Cerebellar cortex (tissue), 1 donor: ENCODE results near the gene M1AP.
"Not testable (repeated sequence)": the region's sequence is repeated elsewhere in the genome, so short reads cannot be mapped to it uniquely, and the experiment has no call there.

Experiments used
- DNase-seq: peaks from one replicate; pipeline ENCODE4 v3.0.0-alpha.2; 2015; ENCODE audit warnings: low spot score

The M1AP gene

DNA sequence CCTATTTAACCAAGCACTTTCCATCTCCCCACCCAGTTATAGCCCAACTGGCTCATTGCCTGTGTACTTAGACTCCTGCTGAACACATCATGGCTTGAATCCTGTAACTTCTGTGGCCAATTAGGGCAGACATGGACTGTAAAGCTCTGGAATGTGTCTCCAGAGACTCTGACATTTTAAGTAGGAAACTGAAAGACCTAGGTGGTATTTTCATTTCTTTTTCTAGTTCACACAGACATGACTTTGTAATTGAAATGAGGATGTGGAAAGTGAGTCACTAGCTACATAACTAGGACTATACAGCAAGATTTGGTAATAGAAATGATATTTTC is 81.4 kb downstream of the M1AP start:
- no peak for DNase-seq

DNA sequence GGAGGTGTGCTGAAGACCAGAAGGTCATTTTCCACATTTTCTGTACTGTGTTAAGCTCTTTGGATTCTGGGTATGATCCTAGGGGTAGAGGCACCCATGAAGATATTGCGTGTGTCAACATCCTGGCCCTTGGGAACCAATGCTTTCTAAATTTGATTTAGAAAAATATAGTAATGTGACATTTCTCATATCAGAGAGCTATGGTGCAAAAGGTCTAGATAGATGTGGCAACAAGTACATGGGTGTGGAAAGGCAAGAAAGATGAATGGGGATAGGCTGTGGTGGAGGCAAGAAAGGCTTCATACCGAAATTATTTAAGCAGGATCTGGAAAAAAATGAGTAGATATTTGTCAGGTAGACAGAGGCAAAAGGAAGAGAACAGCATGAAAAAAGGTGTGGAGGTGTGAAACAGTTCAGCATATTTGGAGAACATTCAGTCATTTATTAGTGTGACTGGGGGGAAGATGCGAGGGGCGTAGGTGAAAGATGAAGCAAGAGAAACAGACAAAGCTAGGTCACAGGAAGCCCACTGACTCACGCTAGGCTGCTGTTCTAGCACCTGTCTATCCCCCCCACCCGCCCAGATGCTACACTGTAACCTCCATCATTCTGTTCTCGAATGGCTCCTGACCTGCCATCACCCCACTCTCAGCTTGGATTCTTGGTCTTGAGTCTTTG is 81.9 kb downstream of the M1AP start:
- no peak for DNase-seq

DNA sequence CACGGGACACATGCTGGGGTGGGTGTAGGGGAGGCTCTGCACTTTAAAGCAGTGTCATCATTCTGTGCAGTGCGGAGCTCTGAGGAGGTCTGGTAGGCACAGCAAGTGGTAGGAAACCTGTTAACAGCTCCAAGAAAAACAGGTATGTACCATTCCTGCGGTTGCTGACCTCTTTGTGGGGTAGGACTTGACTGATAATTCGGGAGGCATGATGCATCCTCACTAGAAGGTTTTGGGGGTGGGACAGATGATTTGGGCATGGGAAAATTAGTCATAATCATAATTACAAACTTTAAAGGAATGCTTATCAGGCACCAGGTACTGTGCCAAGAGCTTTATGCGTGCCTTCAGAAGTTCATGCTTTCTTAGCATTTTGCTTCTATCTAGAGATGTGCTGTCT is 83.9 kb downstream of the M1AP start:
- DNase-seq: no peak

DNA sequence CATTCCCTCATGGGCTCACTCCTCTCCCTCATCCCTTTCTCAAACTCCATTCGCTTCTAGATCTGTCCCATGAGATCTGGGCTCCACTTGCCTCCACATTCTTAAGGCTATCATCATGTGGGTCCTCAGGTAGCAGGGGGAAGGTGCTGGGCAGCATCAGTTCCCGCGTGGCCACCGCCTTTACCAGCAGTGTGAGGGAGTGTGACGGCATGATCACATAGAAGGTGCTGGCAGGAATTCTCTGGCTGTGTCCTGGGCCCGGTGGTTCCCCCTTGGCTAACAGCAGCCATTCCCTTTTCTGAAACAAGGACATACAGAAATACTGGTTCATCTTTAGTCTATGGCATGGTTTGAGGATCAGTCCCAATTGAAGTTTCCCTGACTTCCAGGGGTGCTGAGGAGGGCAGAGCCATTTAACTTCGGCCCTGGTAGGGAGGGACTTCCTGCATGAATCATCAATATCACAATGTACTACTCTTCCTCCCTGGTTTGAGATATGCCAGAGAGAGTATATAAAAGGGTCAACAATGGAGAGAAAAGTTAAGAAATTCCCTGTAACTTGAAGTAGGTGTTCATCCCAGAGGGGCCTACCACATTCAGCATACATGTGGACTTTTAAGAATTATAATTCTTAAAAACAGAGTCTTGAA is 85.9 kb downstream of the M1AP start:
- DNase-seq: no peak

DNA sequence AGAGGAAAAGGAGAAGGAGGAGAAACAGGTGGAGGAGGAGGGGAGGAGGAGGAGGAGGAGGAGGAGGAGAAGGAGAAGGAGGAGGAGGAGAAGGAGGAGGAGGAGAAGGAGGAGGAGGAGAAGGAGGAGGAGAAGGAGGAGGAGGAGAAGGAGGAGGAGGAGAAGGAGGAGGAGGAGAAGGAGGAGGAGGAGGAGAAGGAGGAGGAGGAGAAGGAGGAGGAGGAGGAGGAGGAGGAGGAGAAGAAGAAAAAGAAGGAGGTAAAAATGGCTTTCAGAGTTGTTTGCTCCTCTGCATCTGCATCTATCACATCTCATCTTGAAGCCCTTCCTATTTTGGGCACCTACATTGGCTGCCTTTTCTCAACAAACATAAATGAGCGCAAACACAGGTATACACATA is 87.1 kb downstream of the M1AP start:
- DNase-seq: not testable (repeated sequence)

DNA sequence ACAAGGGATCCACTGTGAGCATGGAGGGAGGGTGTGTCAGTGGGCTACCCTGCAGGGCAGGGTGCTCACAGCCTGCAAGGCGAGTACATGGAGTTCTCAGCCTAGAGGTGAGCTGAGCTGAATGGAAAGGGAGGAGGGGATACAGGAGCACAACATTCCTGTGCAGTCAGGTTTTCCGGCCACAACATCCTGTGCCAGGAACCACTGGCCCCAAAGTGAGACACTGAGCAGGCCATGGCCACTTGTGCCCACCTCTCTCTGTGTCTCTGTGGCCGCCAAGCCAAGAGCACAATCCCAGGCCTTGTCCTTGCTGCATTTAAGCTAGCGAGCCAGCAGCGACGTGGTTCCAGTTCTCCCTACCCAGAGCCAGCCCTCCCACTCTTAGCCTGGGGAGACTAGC is 87.5 kb downstream of the M1AP start:
- no peak for DNase-seq

DNA sequence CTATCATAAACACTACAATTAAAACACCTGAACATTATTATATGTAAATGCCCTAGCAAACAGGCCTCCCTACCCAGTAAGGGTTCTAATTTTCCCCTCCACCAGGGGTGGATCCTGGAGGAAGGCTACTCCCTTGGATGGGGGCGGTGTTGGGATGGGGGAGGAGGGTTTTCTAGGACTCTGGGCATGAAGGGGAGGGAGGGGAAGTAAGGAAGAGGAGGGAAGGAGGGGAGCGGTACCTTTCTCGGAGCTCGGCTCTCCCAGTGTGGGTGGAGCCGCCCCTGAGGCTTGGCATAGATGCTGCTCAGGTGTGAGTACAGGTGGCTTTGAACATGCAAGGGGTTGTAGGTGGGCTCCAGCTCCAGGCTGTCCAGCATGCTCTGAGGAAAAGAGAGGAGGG is 88.2 kb downstream of the M1AP start:
- no peak for DNase-seq

DNA sequence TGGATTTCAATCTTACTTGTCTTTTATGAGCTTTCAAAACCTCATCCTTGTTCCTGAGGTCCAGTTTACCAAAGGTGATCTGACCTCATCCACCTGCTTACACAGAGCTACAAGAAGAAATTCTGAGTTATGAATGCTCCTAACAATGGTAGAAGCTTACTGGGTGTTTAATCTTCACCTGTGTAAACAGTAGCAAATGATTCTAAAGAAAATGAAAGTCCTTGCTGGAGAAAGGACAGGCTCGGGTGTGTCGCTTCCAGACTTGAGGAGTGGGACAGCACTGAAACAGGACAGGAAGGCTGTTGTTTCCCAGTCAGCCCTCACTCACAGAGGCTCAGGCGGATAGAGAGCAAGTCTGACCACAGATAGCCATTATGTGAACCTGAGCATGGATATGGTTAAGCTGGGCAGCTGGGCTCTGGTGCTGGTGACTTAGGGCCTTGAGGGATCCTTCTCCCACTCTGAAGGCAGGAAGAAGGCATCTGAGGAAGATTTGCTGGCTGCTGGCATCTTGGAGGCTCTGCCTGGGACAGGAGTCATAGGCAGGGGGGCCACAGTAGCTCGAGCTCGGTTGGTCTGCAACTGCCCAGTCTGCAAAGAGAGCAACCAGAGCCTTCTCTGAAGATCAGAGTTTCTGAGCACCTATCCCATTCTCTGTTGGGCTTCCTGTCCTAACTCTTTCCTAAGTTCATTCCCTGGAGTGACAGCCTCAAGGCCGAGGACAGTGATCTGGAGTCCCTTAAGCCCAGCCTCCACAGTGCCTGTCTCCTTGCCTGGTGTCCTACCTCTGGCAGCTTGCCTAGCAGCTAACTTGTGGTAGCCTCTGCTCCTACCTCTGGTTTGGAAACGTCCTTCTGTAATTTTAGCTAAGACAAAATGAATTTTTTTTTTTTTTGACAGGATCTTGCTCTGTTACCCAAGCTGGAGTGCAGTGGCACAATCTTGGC is 89.6 kb downstream of the M1AP start:
- no peak for DNase-seq

DNA sequence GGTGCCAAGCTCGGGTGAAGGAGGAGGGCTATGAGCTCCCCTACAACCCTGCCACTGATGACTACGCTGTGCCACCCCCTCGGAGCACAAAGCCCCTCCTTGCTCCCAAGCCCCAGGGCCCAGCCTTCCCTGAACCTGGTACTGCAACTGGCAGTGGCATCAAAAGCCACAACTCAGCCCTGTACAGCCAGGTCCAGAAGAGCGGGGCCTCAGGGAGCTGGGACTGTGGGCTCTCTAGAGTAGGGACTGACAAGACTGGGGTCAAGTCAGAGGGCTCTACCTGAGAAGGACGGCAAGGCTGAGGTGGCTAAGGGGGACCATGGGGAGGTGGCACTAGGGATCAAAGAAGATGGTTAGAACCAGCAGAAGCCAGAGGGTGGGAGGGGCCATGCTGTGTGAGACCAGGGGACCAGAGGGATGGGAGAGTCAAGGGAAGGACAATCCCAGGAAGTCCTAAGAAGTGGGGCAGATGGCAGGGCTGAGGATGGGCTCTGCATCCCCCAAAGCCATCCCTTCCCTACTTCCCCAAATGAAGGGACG is 91.2 kb downstream of the M1AP start:
- DNase-seq: no peak

DNA sequence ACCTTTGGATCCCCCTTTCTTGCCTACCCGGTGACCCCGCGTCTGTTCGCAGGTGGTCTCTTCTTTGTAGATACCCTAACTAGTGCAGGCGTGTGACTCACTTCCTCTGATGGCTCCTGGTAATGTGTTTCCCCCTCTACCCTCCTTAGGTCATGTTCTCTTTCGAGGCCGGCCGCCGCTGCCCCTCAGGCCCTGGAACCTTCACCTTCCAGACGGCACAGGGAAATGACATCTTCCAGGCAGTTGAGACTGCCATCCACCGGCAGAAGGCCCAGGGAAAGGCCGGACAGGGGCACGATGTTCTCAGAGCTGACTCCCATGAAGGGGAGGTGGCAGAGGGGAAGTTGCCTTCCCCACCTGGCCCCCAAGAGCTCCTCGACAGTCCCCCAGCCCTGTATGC is 92.0 kb downstream of the M1AP start:
- no peak for DNase-seq

DNA sequence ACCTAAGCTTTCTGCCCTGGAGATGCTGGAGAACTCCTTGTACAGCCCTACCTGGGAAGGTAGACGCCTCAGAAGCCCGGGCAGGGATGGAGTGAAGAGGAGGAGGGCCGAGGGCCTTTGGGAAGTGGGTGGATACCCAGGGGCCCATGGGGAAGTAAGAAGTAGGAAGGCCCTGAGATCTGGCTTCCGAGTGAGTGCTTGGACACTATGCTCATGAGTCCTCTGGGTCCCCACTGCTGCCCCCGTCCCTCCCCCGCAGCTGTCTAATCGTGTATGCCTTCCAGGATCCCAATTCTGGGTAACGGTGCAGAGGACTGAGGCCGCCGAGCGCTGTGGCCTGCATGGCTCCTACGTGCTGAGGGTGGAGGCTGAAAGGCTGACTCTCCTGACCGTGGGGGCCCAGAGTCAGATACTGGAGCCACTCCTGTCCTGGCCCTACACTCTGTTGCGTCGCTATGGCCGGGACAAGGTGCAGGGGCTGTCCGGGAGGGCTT is 92.5 kb downstream of the M1AP start:
- DNase-seq: no peak

DNA sequence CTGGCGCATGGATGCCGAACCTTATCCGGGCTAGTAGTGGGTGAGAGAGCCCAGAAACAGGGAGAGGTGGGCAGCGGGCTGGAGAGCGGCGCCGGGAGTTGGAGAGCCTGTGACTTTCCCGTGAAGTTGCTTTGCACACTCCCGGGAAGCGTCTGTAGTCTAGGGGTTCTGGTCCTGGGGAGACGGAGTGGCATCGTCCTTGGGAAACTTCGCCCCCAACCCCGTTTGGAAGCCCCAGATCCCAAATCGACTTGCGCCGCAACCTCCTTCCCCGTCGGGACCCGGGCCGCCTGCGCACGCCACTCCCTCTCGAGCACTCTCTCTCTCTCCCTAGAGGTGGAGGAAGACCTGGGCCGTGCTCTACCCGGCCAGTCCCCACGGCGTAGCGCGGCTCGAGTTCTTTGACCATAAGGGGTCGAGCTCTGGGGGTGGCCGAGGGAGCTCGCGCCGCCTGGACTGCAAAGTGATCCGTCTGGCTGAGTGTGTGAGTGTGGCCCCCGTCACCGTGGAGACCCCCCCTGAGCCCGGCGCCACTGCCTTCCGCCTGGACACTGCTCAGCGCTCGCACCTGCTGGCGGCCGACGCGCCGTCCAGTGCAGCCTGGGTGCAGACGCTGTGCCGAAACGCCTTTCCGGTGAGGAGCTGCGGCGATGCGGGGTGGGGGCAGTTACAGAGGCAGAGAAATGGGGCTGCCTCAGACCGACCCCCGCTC is 93.2 kb downstream of the M1AP start:
- DNase-seq: no peak

DNA sequence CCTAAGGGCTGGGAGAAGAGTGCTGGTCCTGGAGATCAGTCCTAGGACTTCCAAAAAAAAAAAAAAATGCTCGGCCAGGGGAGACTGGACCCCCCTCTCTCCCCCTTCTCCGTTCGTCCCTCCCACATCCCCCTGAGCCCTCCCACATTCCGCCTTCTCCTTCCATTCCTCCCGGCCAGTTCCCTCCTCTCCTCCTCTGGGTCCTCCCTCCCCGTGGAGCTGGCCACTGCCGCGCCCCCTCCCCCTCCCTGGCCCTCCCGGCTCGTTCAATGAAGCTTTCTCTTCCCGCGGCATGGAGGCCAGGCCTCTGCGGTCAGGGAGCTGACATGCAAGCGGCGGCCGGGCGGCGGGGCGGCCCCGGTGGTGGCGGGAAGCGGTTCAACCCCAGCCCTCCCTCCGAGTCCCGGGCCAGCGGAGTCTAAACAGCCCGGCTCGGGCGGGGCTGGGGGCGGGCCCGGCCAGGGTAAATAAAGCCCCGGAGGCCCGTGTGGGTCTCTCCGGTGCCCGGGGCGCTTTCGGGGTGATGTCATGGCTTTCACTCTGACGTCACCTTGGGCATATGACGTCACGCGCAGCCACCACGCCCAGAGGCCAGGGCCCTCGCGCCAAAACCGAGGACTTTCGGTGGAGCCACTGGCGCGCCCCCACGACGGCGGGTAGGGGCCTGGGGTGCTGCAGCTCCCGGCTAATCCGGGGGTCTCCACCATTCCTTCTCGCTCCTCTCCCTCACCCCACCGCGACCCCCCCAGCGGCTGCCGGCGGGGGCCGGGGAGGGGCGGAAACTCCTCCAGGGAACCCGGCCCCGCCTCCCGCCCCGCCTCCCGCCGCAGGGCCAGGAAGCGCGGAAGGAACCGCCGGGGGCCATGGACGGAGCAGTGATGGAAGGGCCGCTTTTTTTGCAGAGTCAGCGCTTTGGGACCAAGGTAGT is 94.0 kb downstream of the M1AP start, which contains the start of the genes DOK1 and LOXL3:
DOK1 (plus strand) TSS at position 829 of the 928 bp plus-strand sequence; CDS start at position 864, 35 bp downstream.
LOXL3 (minus strand) TSS at position 51 of the 928 bp plus-strand sequence. CDS start 1,308 bp downstream, outside the sequence.
- peak; percentile 67 for DNase-seq

DNA sequence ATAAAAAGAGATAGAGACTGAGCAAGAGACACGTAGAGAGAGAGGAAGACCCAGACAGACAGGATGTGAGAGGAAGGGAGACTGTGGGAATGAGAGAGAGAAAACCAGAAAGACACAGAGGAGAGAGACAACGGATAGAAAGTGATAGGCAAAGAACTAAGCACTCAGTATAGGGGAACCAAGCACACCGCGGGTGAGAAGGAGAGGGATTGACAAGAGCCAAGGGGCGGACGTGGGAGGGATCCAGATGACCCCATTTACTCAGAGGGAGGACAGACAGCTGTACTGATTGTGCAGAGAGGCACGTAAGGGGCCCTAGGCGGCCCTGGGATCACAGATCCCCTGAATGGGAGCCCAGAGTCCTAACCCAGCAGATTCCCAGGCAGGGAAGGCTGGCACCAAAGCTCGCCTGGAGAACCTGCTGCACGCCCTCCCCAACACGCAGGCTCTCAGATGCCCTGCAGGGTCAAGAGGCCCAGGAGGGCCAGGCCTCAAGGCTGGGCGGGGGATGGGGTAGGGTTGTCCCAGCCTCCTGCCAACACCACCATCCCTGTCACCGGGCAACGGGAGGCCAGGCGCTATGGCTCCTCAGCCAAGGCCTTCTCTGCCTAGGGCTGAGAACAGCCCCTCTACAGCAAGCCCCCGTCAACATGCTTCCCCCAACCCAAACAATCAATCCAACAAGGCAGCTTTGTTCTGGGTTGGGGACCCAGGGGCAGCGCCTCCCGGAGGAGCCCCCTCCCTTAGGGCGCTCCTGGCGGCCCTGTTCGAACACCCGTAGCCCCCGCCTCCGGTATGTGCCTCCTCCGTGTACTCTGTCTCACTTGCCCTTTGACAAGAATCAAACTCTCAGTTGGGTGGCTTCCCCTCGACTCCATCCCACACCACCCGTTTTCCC is 95.0 kb downstream of the M1AP start:
- no peak for DNase-seq

DNA sequence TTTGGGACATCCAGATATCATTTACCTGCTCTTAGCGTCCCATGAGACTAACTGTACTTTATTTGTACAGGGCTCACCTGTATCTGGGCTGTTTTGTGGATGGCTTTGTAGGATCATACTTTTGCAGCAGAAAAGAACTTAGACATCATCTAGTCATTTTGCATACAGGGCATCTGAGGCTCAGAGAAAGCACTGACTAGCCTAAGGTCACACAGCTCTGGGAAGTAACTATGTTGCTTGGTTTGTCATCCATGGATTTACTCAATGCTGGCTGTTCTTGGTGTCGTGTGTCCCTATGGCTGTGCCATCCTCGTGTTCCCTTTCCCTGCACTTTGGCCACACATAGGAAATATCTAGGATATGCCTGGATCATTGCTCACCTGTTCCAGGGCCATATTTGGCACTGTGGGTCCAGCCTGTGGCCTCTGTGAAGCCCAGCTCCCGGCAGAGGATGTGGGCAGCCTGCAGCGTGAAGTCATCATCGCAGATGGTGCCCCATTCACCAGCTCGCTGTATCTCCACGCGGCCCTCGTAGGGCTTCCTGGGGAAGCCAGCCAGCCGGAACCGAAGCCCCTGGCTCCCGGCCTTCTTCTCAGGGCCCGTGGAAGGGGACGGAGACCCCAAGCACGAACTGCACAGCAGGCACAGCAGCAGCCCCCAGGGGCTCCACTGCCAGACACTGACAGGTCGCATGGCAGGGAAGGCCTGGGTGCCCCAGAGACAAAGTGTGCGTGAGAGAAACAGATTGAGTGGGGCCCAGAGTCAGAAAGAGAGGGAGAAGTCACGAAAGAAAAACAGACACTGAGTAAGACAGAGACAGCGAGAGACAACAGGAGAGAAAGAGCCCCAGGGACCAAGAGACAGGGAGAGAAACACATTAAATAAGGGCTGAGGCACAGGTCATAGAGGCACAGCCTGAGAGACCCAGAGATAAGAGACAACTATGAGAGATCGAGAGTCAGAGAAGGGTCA is 95.9 kb downstream of the M1AP start:
- no peak for DNase-seq

DNA sequence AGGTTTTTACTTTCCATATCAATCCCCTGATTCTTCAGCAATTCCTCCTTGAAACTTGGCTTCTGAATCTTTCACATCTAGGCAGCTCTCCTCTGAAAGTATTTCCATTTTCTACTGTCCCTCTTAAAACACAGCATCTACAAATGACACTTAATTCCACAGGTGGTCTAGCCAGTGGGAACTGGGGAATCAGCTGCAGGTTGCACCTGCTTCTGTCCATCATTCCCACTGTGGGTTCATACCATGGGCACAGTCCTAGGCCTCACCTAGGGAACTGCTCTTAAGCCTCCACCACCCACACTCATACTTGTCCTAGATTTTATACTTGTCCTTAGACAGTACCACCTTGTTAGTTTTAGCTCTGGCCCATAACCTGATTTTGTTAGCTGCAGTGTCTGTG is 96.6 kb downstream of the M1AP start:
- DNase-seq: no peak

DNA sequence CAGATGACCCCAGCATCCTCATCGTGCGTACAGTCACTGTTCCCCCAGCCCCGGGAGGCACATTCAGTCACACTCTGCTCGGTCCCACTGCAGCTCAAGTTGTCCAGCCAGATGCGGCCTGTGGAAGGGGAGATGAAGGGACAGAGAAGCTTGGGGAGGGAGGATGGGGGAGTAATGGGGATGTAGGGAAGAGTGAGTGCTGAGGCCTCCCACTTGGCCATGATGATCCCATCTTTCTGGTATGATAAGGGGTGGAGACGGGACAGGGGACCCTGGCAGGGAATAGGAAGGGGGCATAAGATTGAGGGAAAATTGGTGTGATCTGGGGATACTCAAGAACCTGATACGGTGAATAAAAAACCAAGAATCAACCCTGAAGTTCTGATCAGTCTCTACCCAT is 97.9 kb downstream of the M1AP start:
- no peak for DNase-seq
